ENCODE results near the gene MOV10.

Gene MOV10

GRCh38 chr1:112698366-112699310 lies 24.2 kb downstream of the MOV10 start:
- ATAC-seq (ENCODE audit: insufficient read depth, low read depth) (no peak), DNase-seq (no peak)
- TF ChIP-seq CTCF (IDR thresholded peaks at IDR 0.05; ENCODE audit: borderline replicate concordance, extremely low read depth, low read length, poor library complexity, severe bottlenecking) (no peak), EZH2 (IDR thresholded peaks at IDR 0.05; ENCODE audit: borderline replicate concordance, low read depth, low read length, severe bottlenecking) (no peak)
- Histone ChIP-seq H2AFZ (ENCODE audit: low read depth, low read length) (no peak overlapping the region), H3K4me2 (ENCODE audit: insufficient read depth, low read length) (no peak overlapping the region), H3K4me3 (ENCODE audit: low read depth in 1 of 2, low read length in 2 of 2) (no peak overlapping the region), H3K79me2 (ENCODE audit: insufficient read depth, low read length) (no peaks in the 10 kb centered on the region), H3K4me1 (ENCODE audit: insufficient read depth, low read length) (peaks cover 17% of the 10 kb centered on the region), H3K9me3 (ENCODE audit: insufficient read depth, low read length, severe bottlenecking) (no peaks in the 10 kb centered on the region), H3K27ac (ENCODE audit: low read length) (no peak overlapping the region), H3K36me3 (ENCODE audit: insufficient read depth, low read length) (peaks cover 81% of the 10 kb centered on the region), H4K20me1 (ENCODE audit: insufficient read depth, low read length) (no peaks in the 10 kb centered on the region; the same call in 1 of the 2 replicates), H3K9ac (ENCODE audit: low read depth, low read length) (no peak overlapping the region), H3K27me3 (ENCODE audit: insufficient read depth, low read length, poor library complexity) (no peaks in the 10 kb centered on the region)

- peaks cover 8% of the 10 kb centered on the region for H3K79me2 ChIP-seq (ENCODE audit: insufficient read depth, low read length)
- H3K4me3 ChIP-seq (ENCODE audit: low read depth in 1 of 2, low read length in 2 of 2): no peak overlapping the region
- TF ChIP-seq CTCF (IDR thresholded peaks at IDR 0.05; ENCODE audit: borderline replicate concordance, extremely low read depth, low read length, poor library complexity, severe bottlenecking): no peak
- TF ChIP-seq EZH2 (IDR thresholded peaks at IDR 0.05; ENCODE audit: borderline replicate concordance, low read depth, low read length, severe bottlenecking): no peak
- no peak overlapping the region for H3K4me2 ChIP-seq (ENCODE audit: insufficient read depth, low read length)
- peaks cover 26% of the 10 kb centered on the region for H3K4me1 ChIP-seq (ENCODE audit: insufficient read depth, low read length)
- H3K9me3 ChIP-seq (ENCODE audit: insufficient read depth, low read length, severe bottlenecking): no peaks in the 10 kb centered on the region
- H2AFZ ChIP-seq (ENCODE audit: low read depth, low read length): no peak overlapping the region
- ATAC-seq (ENCODE audit: insufficient read depth, low read depth) (no peak), DNase-seq (no peak)
- no peaks in the 10 kb centered on the region for H3K27me3 ChIP-seq (ENCODE audit: insufficient read depth, low read length, poor library complexity)
- no peaks in the 10 kb centered on the region; the same call in 1 of the 2 replicates for H4K20me1 ChIP-seq (ENCODE audit: insufficient read depth, low read length)
- H3K27ac ChIP-seq (ENCODE audit: low read length): 0 out of 2 replicates have a peak overlapping the region, but pooled peaks have one; percentile 48
- no peak overlapping the region for H3K9ac ChIP-seq (ENCODE audit: low read depth, low read length)
- H3K36me3 ChIP-seq (ENCODE audit: insufficient read depth, low read length): peaks cover 72% of the 10 kb centered on the region
These were observed 25.1 kb downstream of the MOV10 start for GRCh38 chr1:112699425-112700144.

- DNase-seq (peak; percentile 70), ATAC-seq (ENCODE audit: insufficient read depth, low read depth) (no peak)
- no peaks in the 10 kb centered on the region for H3K9me3 ChIP-seq (ENCODE audit: insufficient read depth, low read length, severe bottlenecking)
- peaks cover 35% of the 10 kb centered on the region for H3K4me1 ChIP-seq (ENCODE audit: insufficient read depth, low read length)
- peak overlapping the region; percentile 48 for H3K27ac ChIP-seq (ENCODE audit: low read length)
- no peak overlapping the region for H2AFZ ChIP-seq (ENCODE audit: low read depth, low read length)
- no peak overlapping the region for H3K4me2 ChIP-seq (ENCODE audit: insufficient read depth, low read length)
- no peak overlapping the region for H3K4me3 ChIP-seq (ENCODE audit: low read depth in 1 of 2, low read length in 2 of 2)
- no peaks in the 10 kb centered on the region for H4K20me1 ChIP-seq (ENCODE audit: insufficient read depth, low read length)
- H3K79me2 ChIP-seq (ENCODE audit: insufficient read depth, low read length): peaks cover 11% of the 10 kb centered on the region
- peaks cover 62% of the 10 kb centered on the region for H3K36me3 ChIP-seq (ENCODE audit: insufficient read depth, low read length)
- no peaks in the 10 kb centered on the region for H3K27me3 ChIP-seq (ENCODE audit: insufficient read depth, low read length, poor library complexity)
- no peak overlapping the region for H3K9ac ChIP-seq (ENCODE audit: low read depth, low read length)
- no peak for TF ChIP-seq CTCF (IDR thresholded peaks at IDR 0.05; ENCODE audit: borderline replicate concordance, extremely low read depth, low read length, poor library complexity, severe bottlenecking)
- TF ChIP-seq EZH2 (IDR thresholded peaks at IDR 0.05; ENCODE audit: borderline replicate concordance, low read depth, low read length, severe bottlenecking): no peak
These were observed 26.1 kb downstream of the MOV10 start for GRCh38 chr1:112700290-112701226.

Measured in DND-41 (cell line).